Retinal pigment epithelial cell (primary cell): ENCODE measurements around the gene ZNF343.

Source experiments
- DNase-seq: peaks from one replicate; pipeline ENCODE4 v3.0.0-alpha.2; 2010; ENCODE audit warnings: low read depth
- H3K4me3 ChIP-seq: 2 replicates; pipeline ENCODE4 v1.5.1; 2011; ENCODE audit warnings: mild to moderate bottlenecking, low read length, control low read depth, moderate library complexity
- TF ChIP-seq, protein P1 (sequence below): conservative IDR thresholded peaks from 2 replicates; pipeline ENCODE4 v1.5.1; 2011; ENCODE audit warnings: low read depth, low read length, control low read depth, inconsistent platforms

The ZNF343 gene

DNA sequence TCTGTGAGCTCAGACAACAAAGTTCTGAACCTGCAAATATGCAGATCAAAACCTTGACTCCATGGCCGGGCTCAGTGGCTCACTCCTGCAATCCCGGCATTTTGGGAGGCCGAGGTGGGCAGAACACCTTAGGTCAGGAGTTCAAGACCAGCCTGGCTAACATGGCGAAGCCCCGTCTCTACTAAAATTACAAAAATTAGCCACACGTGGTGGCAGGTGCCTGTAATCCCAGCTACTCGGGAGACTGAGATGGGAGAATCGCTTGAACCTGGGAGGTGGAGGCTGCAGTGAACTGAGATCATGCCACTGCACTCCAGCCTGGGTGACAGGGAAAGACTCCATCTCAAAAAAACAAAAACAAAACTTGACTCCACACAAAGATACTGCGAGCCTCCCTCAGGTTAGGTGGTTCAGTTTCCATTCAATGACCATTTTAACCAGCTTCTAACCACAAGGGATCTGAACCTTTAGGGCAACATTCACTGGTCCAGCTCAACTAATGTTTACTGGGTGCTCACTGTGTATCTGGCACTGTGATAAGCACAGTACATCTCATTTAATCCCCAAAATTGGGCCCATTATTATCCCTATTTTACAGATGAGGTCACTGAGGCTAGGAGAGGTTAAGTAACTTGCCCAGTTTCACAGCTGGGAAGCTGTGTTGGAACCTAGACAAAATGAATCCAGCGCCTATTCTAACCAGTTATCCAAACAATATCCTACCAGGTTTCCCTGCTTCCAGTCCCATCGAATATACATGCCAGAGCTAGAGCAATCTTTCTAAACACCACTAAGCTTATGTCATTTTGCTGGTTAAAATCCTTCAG, 39.9 kb downstream of the ZNF343 start:
- no peak for DNase-seq
- TF ChIP-seq, protein P1, sequence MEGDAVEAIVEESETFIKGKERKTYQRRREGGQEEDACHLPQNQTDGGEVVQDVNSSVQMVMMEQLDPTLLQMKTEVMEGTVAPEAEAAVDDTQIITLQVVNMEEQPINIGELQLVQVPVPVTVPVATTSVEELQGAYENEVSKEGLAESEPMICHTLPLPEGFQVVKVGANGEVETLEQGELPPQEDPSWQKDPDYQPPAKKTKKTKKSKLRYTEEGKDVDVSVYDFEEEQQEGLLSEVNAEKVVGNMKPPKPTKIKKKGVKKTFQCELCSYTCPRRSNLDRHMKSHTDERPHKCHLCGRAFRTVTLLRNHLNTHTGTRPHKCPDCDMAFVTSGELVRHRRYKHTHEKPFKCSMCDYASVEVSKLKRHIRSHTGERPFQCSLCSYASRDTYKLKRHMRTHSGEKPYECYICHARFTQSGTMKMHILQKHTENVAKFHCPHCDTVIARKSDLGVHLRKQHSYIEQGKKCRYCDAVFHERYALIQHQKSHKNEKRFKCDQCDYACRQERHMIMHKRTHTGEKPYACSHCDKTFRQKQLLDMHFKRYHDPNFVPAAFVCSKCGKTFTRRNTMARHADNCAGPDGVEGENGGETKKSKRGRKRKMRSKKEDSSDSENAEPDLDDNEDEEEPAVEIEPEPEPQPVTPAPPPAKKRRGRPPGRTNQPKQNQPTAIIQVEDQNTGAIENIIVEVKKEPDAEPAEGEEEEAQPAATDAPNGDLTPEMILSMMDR: no peak
- H3K4me3 ChIP-seq: peak overlapping the region; percentile 95

GRCh38 chr20:2467412-2467811, 41.3 kb downstream of the ZNF343 start:
- DNase-seq: no peak
- TF ChIP-seq, protein P1: no peak
- H3K4me3 ChIP-seq: no peak overlapping the region

DNA sequence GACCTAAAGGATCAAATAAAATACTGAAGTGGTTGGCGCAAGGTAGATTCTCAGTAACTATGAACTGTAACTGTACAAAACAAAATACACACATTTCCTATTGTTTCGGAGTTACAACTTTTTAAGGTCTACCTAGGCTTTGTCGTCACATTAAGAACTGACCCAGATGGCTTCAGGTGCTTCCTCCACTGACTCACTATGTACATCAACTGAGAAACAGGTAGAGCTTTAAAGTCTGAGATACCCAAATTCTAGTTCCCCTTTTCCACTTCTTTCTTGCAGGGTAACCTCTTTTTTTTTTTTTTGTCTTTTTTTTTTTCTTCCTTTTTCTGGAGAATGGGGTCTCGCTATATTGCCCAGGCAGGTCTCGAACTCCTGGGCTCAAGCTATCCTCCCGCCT, 43.6 kb downstream of the ZNF343 start:
- no peak for DNase-seq
- H3K4me3 ChIP-seq: no peak overlapping the region
- TF ChIP-seq, protein P1: no peak

GRCh38 chr20:2463616-2464365, 44.9 kb downstream of the ZNF343 start:
- DNase-seq: no peak
- TF ChIP-seq, protein P1: no peak
- no peak overlapping the region for H3K4me3 ChIP-seq

GRCh38 chr20:2462484-2462883, 46.2 kb downstream of the ZNF343 start:
- no peak overlapping the region for H3K4me3 ChIP-seq
- TF ChIP-seq, protein P1: no peak
- DNase-seq: no peak

DNA sequence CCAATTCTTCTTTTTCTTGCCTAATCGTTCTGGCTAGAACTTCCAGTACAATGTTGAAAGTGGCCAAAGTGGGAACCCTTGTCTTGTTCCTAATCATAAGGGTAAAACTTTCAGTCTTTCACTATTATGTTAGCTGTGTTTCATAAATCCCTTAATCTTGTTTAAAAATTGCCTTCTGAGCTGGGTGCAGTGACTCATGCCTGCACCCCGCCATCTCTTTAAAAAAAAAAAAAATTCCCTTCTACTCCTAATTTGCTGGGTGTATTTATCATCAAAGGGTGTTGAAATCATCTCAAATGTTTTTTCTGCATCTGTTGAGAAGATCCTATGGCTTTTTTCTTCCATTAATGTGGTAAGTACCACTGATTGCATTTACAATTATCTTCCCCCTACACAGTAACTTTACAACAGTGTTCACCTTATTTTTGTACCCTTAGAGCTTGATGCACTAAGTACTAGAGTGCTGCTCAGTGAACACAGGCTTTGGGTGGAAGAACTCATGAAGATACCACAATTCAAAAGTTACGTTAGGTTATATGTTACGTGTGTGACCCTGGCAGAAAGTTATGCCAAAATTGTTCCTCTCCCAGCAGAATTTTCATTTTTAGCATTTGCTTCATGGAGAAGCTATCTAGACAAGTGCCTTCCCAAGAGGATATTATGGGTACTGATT, 47.8 kb downstream of the ZNF343 start:
- no peak for DNase-seq
- H3K4me3 ChIP-seq: no peak overlapping the region
- TF ChIP-seq, protein P1: no peak
